ENCODE results near the gene LSM4.

Gene LSM4

GRCh38 chr19:18281082-18282020 lies 41.5 kb downstream of the LSM4 start, which contains the start of gene JUND:
JUND (minus strand) TSS chr19:18281622; CDS start chr19:18281484, 138 bp downstream.
- peak; percentile 88 for DNase-seq (ENCODE audit: low read depth)
- peak; percentile 11 for TF ChIP-seq CTCF (IDR thresholded peaks at IDR 0.05; ENCODE audit: low read depth, low read length, missing control alignments)
- peak within 1 kb of the TSS; percentile 95 for H3K4me3 ChIP-seq (ENCODE audit: low read depth, low read length)

- peak overlapping the region; percentile 95 for H3K4me3 ChIP-seq (ENCODE audit: low read depth, low read length)
- TF ChIP-seq CTCF (IDR thresholded peaks at IDR 0.05; ENCODE audit: low read depth, low read length, missing control alignments): no peak
- no peak for DNase-seq (ENCODE audit: low read depth)
Observed at GRCh38 chr19:18280247-18281081, 42.4 kb downstream of the LSM4 start.

- peak; percentile 78 for DNase-seq (ENCODE audit: low read depth)
- peak; percentile 95 for TF ChIP-seq CTCF (IDR thresholded peaks at IDR 0.05; ENCODE audit: low read depth, low read length, missing control alignments)
- peak overlapping the region; percentile 95 for H3K4me3 ChIP-seq (ENCODE audit: low read depth, low read length)
Observed at GRCh38 chr19:18279516-18280246, 43.2 kb downstream of the LSM4 start.

GRCh38 chr19:18279266-18279515 lies 43.7 kb downstream of the LSM4 start:
- no peak for TF ChIP-seq CTCF (IDR thresholded peaks at IDR 0.05; ENCODE audit: low read depth, low read length, missing control alignments)
- peak overlapping the region; percentile 95 for H3K4me3 ChIP-seq (ENCODE audit: low read depth, low read length)
- DNase-seq (ENCODE audit: low read depth): no peak

- TF ChIP-seq CTCF (IDR thresholded peaks at IDR 0.05; ENCODE audit: low read depth, low read length, missing control alignments): peak; percentile 34
- H3K4me3 ChIP-seq (ENCODE audit: low read depth, low read length): peak overlapping the region; percentile 95
- no peak for DNase-seq (ENCODE audit: low read depth)
Observed at GRCh38 chr19:18278521-18279265, 44.2 kb downstream of the LSM4 start.

GRCh38 chr19:18274781-18275356 lies 48.0 kb downstream of the LSM4 start:
- DNase-seq (ENCODE audit: low read depth): no peak
- no peak for TF ChIP-seq CTCF (IDR thresholded peaks at IDR 0.05; ENCODE audit: low read depth, low read length, missing control alignments)
- H3K4me3 ChIP-seq (ENCODE audit: low read depth, low read length): no peak overlapping the region

Measured in GM12864 (cell line).